ENCODE data around the gene NPC1L1. TPM values are rescaled to one million over a fixed set of nuclear protein-coding genes. Genes with fewer than 3 reads are reported as not detected.
"Not testable (repeated sequence)": the region's sequence is repeated elsewhere in the genome, so short reads cannot be mapped to it uniquely, and the experiment has no call there.

NPC1L1 gene
- polyA plus RNA-seq, 1 donor (not counting 4 experiments of a cell fraction or from before 2014, with no cell fraction given) = 0.01 TPM

- no peak overlapping the region for H3K9ac ChIP-seq (ENCODE audit: control insufficient read depth, extremely low read depth, insufficient read depth, low read length)
- no peaks in the 10 kb centered on the region for H3K9me3 ChIP-seq (ENCODE audit: control insufficient read depth, low read depth, low read length)
- no peak for TF ChIP-seq CTCF (optimal IDR thresholded peaks at IDR 0.05 in 1 of 3, IDR thresholded peaks at IDR 0.05 in 1 of 3, conservative IDR thresholded peaks at IDR 0.05 in 1 of 3; ENCODE audit: extremely low read depth in 1 of 3, insufficient read depth in 2 of 3, low read length in 3 of 3)
- no peak for TF ChIP-seq EZH2 (IDR thresholded peaks at IDR 0.05; ENCODE audit: low read length)
Measured at GRCh38 chr7:44563171-44563679, 22.1 kb upstream of the NPC1L1 start.

GRCh38 chr7:44562622-44562962 is 21.5 kb upstream of the NPC1L1 start:
- H3K4me3 ChIP-seq (ENCODE audit: control insufficient read depth in 2 of 3, extremely low read depth in 1 of 3, insufficient read depth in 2 of 3, low read depth in 1 of 3, low read length in 3 of 3); DNase-seq (ENCODE audit: low read depth, low spot score); H4K20me1 ChIP-seq (ENCODE audit: control insufficient read depth, extremely low read depth, insufficient read depth, low read length); H3K27me3 ChIP-seq (ENCODE audit: control insufficient read depth, extremely low read depth, insufficient read depth, low read length); H2AFZ ChIP-seq (ENCODE audit: control insufficient read depth, low read length); FAIRE-seq; H3K27ac ChIP-seq (ENCODE audit: control insufficient read depth, insufficient read depth, low read length); H3K9me3 ChIP-seq (ENCODE audit: control insufficient read depth, low read depth, low read length); dilution Hi-C loops (cut with MboI; ENCODE audit: extremely low pct_ligation_motif_present, low sequenced_read_pairs); H3K9ac ChIP-seq (ENCODE audit: control insufficient read depth, extremely low read depth, insufficient read depth, low read length); H3K9me1 ChIP-seq (ENCODE audit: control insufficient read depth, extremely low read depth, insufficient read depth, low read length); H3K4me2 ChIP-seq (ENCODE audit: control insufficient read depth, extremely low read depth, insufficient read depth, low read depth, low read length); H3K79me2 ChIP-seq (ENCODE audit: control insufficient read depth, insufficient read depth, low read length); H3K4me1 ChIP-seq (ENCODE audit: control insufficient read depth, extremely low read depth, insufficient read depth, low read length): not testable (repeated sequence)
- H3K36me3 ChIP-seq (ENCODE audit: control insufficient read depth in 2 of 2, extremely low read depth in 1 of 2, insufficient read depth in 2 of 2, low read length in 2 of 2) = peaks cover 18 to 26% of the 10 kb centered on the region in 2 experiments

More at GRCh38 chr7:44563171-44563679, 22.1 kb upstream of the NPC1L1 start:
- Histone ChIP-seq H3K4me3 (ENCODE audit: control insufficient read depth in 2 of 3, extremely low read depth in 1 of 3, insufficient read depth in 2 of 3, low read depth in 1 of 3, low read length in 3 of 3) (no peak overlapping the region), H3K4me2 (ENCODE audit: control insufficient read depth, extremely low read depth, insufficient read depth, low read depth, low read length) (no peak overlapping the region), H2AFZ (ENCODE audit: control insufficient read depth, low read length) (no peak overlapping the region), H3K36me3 (ENCODE audit: control insufficient read depth in 2 of 2, extremely low read depth in 1 of 2, insufficient read depth in 2 of 2, low read length in 2 of 2) (peaks cover 24 to 31% of the 10 kb centered on the region in 2 experiments), H3K9me1 (ENCODE audit: control insufficient read depth, extremely low read depth, insufficient read depth, low read length) (peaks cover 3% of the 10 kb centered on the region), H3K79me2 (ENCODE audit: control insufficient read depth, insufficient read depth, low read length) (peaks cover 2% of the 10 kb centered on the region), H3K27ac (ENCODE audit: control insufficient read depth, insufficient read depth, low read length) (no peak overlapping the region), H4K20me1 (ENCODE audit: control insufficient read depth, extremely low read depth, insufficient read depth, low read length) (peaks cover 2% of the 10 kb centered on the region), H3K27me3 (ENCODE audit: control insufficient read depth, extremely low read depth, insufficient read depth, low read length) (no peaks in the 10 kb centered on the region), H3K4me1 (ENCODE audit: control insufficient read depth, extremely low read depth, insufficient read depth, low read length) (no peaks in the 10 kb centered on the region)
- FAIRE-seq (no peak), DNase-seq (ENCODE audit: low read depth, low spot score) (no peak)
- dilution Hi-C loops (cut with MboI; ENCODE audit: extremely low pct_ligation_motif_present, low sequenced_read_pairs) = no loop called here

Measured in keratinocyte (primary cell).